Trophoblast cell (in vitro differentiated cells and primary cell): ENCODE data around the gene EIF4G3.
"Not testable (repeated sequence)": the region's sequence is repeated elsewhere in the genome, so short reads cannot be mapped to it uniquely, and the experiment has no call there.

Source experiments
- DNase-seq, 2 donors: peaks; one replicate each; pipeline ENCODE4 v3.0.0-alpha.2; 2016
- H2AFZ ChIP-seq: 2 replicates; pipeline ENCODE4 v1.6.1; 2013; ENCODE audit warnings: low read length, moderate library complexity, mild to moderate bottlenecking; ENCODE audit not compliant: insufficient read depth, poor library complexity
- H2AK5ac ChIP-seq: 2 replicates; pipeline ENCODE4 v1.6.1; 2013; ENCODE audit warnings: mild to moderate bottlenecking, low read length
- H2BK120ac ChIP-seq: 2 replicates; pipeline ENCODE4 v1.6.1; 2013; ENCODE audit warnings: low read length, mild to moderate bottlenecking, moderate library complexity; ENCODE audit not compliant: insufficient read depth, poor library complexity
- H2BK12ac ChIP-seq: 2 replicates; pipeline ENCODE4 v1.6.1; 2013; ENCODE audit warnings: mild to moderate bottlenecking, low read length, moderate library complexity
- H2BK5ac ChIP-seq: 2 replicates; pipeline ENCODE4 v1.6.1; 2013; ENCODE audit warnings: low read length, low read depth, moderate library complexity, mild to moderate bottlenecking; ENCODE audit not compliant: poor library complexity
- H3K14ac ChIP-seq: 2 replicates; pipeline ENCODE4 v1.6.1; 2013; ENCODE audit warnings: mild to moderate bottlenecking, low read length
- H3K18ac ChIP-seq: 2 replicates; pipeline ENCODE4 v1.6.1; 2013; ENCODE audit warnings: mild to moderate bottlenecking, low read length
- H3K23ac ChIP-seq: 2 replicates; pipeline ENCODE4 v1.6.1; 2013; ENCODE audit warnings: low read length
- H3K27ac ChIP-seq: 2 replicates; pipeline ENCODE4 v1.5.1; 2013; ENCODE audit warnings: low read depth, mild to moderate bottlenecking, inconsistent platforms, low read length, moderate library complexity
- H3K27me3 ChIP-seq: 2 replicates; pipeline ENCODE4 v1.6.1; 2013; ENCODE audit warnings: inconsistent platforms, mild to moderate bottlenecking, low read length, moderate library complexity; ENCODE audit not compliant: insufficient read depth
- H3K36me3 ChIP-seq, 2 experiments: 1 replicate in 1 of 2; 2 replicates in 1 of 2; pipeline ENCODE4 v1.6.1; 2013; ENCODE audit warnings: low read length in 2 of 2, mild to moderate bottlenecking in 2 of 2, moderate library complexity in 1 of 2; ENCODE audit not compliant: insufficient read depth in 2 of 2, control insufficient read depth in 1 of 2
- H3K4ac ChIP-seq: 2 replicates; pipeline ENCODE4 v1.6.1; 2013; ENCODE audit warnings: low read depth, mild to moderate bottlenecking, low read length, moderate library complexity
- H3K4me1 ChIP-seq, 2 experiments: 1 replicate in 1 of 2; 2 replicates in 1 of 2; pipeline ENCODE4 v1.6.1; 2013; ENCODE audit warnings: low read length in 2 of 2, mild to moderate bottlenecking in 2 of 2, moderate library complexity in 1 of 2; ENCODE audit not compliant: insufficient read depth in 2 of 2, control insufficient read depth in 1 of 2
- H3K4me2 ChIP-seq: 2 replicates; pipeline ENCODE4 v1.6.1; 2013; ENCODE audit warnings: inconsistent platforms, mild to moderate bottlenecking, low read length, moderate library complexity
- H3K4me3 ChIP-seq: 2 replicates; pipeline ENCODE4 v1.5.1; 2013; ENCODE audit warnings: mild to moderate bottlenecking, low read depth, low read length, inconsistent platforms
- H3K79me1 ChIP-seq: one replicate; pipeline ENCODE4 v1.6.1; 2013; ENCODE audit warnings: low read length
- H3K79me2 ChIP-seq: 2 replicates; pipeline ENCODE4 v1.6.1; 2013; ENCODE audit warnings: low read length, mild to moderate bottlenecking; ENCODE audit not compliant: control insufficient read depth, insufficient read depth, poor library complexity
- H3K9ac ChIP-seq: 2 replicates; pipeline ENCODE4 v1.6.1; 2013; ENCODE audit warnings: mild to moderate bottlenecking, low read length
- H3K9me3 ChIP-seq: 2 replicates; pipeline ENCODE4 v1.6.1; 2013; ENCODE audit warnings: low read depth, mild to moderate bottlenecking, control low read depth, inconsistent platforms, low read length; ENCODE audit not compliant: insufficient read depth
- H4K12ac ChIP-seq: 2 replicates; pipeline ENCODE4 v1.6.1; 2013; ENCODE audit warnings: low read depth, mild to moderate bottlenecking, low read length, moderate library complexity
- H4K8ac ChIP-seq: 2 replicates; pipeline ENCODE4 v1.6.1; 2013; ENCODE audit warnings: low read depth, mild to moderate bottlenecking, low read length, moderate library complexity
- H4K91ac ChIP-seq: one replicate; pipeline ENCODE4 v1.6.1; 2013; ENCODE audit warnings: low read depth, mild to moderate bottlenecking, low read length, moderate library complexity
- WGBS: extraction: QIAGEN DNeasy Blood & Tissue Kit; methylation state at CpG from one replicate; pipeline ENCODE4 v1.1.7; 2013; ENCODE audit warnings: missing lambda C conversion rate; ENCODE audit not compliant: insufficient read length, insufficient coverage; ENCODE audit errors: extremely low coverage; 5-methylcytosine and 5-hydroxymethylcytosine counted together

Gene EIF4G3

DNA sequence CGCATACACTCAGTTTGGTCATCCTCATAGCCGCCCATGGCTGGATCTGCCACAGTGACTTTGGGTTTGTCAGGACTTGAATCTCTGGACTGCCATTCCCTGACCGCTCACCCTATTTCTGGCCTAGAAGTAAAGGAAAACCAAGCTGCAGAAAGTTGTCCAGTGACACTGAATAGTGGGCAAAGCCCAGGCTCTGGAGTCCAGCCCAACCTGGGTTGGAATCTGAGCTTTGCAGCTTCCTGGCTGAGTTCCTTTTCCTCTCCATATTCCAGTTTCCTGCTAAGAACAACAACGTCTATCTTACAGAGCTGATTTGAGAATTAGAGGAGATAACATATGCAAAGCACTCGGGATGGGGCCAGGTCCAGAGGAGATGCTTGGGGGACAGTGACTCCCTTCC is 15.6 kb upstream of the EIF4G3 start:
- WGBS: no CpG with 5 or more reads among the region's 5 CpGs
- Histone ChIP-seq H3K23ac (no peak overlapping the region), H2BK5ac (no peak overlapping the region), H3K14ac (no peak overlapping the region), H3K79me1 (no peaks in the 10 kb centered on the region), H3K27me3 (peaks cover 4% of the 10 kb centered on the region), H2AK5ac (no peak overlapping the region), H4K91ac (no peak overlapping the region), H3K4me1 (no peaks in the 10 kb centered on the region), H2BK12ac (no peak overlapping the region), H3K4me3 (no peak overlapping the region), H3K4ac (no peak overlapping the region), H4K12ac (no peak overlapping the region), H3K4me2 (no peak overlapping the region), H2AFZ (no peak overlapping the region), H3K9ac (no peak overlapping the region), H3K9me3 (no peaks in the 10 kb centered on the region), H3K18ac (no peak overlapping the region), H4K8ac (no peak overlapping the region), H2BK120ac (no peak overlapping the region), H3K79me2 (no peaks in the 10 kb centered on the region), H3K36me3 (no peaks in the 10 kb centered on the region), H3K27ac (no peak overlapping the region)
- no peak for DNase-seq

DNA sequence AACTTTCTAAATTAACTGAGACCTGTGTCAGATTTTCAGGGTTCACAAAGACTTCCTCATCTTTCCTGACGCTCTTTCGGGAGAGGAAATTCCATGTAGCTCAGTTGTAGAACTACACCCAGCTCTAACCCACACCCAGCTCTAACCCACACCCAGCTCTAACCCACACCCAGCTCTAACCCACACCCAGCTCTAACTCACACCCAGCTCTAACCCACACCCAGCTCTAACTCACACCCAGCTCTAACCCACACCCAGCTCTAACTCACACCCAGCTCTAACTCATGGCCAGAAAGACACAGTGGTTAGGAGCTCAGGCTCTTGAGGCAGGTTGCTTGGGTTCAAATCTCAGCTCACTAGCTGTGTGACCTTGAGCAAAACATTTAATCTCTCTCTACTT is 14.1 kb upstream of the EIF4G3 start:
- not testable (repeated sequence) for H2BK120ac ChIP-seq, H3K4me1 ChIP-seq, H3K18ac ChIP-seq, H3K27ac ChIP-seq, H4K91ac ChIP-seq, H3K4me2 ChIP-seq, H3K9ac ChIP-seq, H3K79me1 ChIP-seq, H3K36me3 ChIP-seq, H4K8ac ChIP-seq, H4K12ac ChIP-seq, H3K4me3 ChIP-seq, H3K4ac ChIP-seq, H3K23ac ChIP-seq, H2BK5ac ChIP-seq, H3K9me3 ChIP-seq, H3K27me3 ChIP-seq, H2AK5ac ChIP-seq, H2BK12ac ChIP-seq, H2AFZ ChIP-seq, DNase-seq, H3K14ac ChIP-seq, H3K79me2 ChIP-seq
- WGBS: no CpG with 5 or more reads among the region's 2 CpGs

DNA sequence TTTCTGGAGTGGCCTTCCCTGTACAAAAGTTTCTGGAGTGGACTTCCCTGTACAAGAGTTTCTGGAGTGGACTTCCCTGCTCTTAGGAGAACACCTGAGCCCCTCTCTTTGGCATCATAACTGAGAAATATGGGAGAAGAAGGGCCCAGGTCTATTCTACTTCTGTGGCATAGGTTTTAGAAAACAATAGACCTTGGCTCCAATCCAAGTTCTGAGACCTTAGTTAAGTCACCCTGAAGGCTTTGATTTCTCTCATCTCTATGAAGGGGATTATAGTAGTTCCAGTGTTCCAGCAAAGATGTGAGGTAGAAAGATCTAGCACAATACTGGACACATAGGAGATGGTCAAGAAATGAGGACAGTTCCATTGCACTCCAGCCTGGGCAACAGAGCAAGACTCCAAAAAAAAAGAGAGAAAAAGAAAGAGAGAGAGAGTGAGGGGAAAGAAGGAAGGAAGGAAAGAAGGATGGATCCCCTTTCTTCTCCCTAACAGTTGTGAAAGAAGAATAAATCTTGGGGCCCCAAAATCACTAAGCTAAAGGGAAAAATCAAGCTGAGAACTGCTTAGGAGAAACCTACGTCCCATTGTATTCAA is 13.3 kb upstream of the EIF4G3 start:
- Histone ChIP-seq H3K4me1 (no peaks in the 10 kb centered on the region), H4K91ac (no peak overlapping the region), H2AK5ac (no peak overlapping the region), H3K4me2 (no peak overlapping the region), H3K79me1 (no peaks in the 10 kb centered on the region), H3K27ac (no peak overlapping the region), H3K4me3 (no peak overlapping the region), H2AFZ (no peak overlapping the region), H4K12ac (no peak overlapping the region), H3K36me3 (no peaks in the 10 kb centered on the region), H3K9ac (no peak overlapping the region), H3K23ac (no peak overlapping the region), H3K4ac (no peak overlapping the region), H3K14ac (no peak overlapping the region), H2BK120ac (no peak overlapping the region), H3K27me3 (peaks cover 4% of the 10 kb centered on the region), H2BK5ac (no peak overlapping the region), H3K9me3 (no peaks in the 10 kb centered on the region), H3K79me2 (no peaks in the 10 kb centered on the region), H4K8ac (no peak overlapping the region), H3K18ac (no peak overlapping the region), H2BK12ac (no peak overlapping the region)
- DNase-seq: no peak
- WGBS: no CpG with 5 or more reads among the region's 1 CpG

DNA sequence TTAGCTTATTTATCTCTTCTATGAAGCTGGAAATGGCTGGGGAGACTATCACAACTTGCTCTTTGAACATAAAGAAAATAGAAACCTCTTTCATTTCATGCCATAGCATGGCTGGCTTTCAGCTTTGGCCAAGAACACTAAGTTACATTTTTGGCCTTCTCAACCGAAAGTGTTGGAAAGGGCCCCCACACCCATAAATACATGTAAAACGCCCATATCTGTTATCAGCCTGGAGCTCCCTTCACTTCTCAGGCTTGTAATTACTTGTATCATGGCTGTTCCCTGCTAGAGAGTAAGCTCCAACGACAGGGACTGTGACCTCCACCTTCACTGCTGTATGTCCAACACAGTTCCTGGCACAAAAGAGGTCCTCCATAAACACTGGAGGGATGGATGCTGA is 12.7 kb upstream of the EIF4G3 start:
- DNase-seq: no peak
- H3K27ac ChIP-seq: no peak overlapping the region
- no CpG with 5 or more reads among the region's 3 CpGs for WGBS
- H3K9me3 ChIP-seq: no peaks in the 10 kb centered on the region
- no peaks in the 10 kb centered on the region for H3K79me1 ChIP-seq
- H2BK12ac ChIP-seq: no peak overlapping the region
- H3K4ac ChIP-seq: no peak overlapping the region
- H2BK120ac ChIP-seq: no peak overlapping the region
- no peaks in the 10 kb centered on the region for H3K4me1 ChIP-seq
- no peak overlapping the region for H3K23ac ChIP-seq
- H3K4me2 ChIP-seq: no peak overlapping the region
- H3K79me2 ChIP-seq: no peaks in the 10 kb centered on the region
- H3K36me3 ChIP-seq: no peaks in the 10 kb centered on the region
- H4K12ac ChIP-seq: no peak overlapping the region
- no peak overlapping the region for H4K8ac ChIP-seq
- H2AK5ac ChIP-seq: no peak overlapping the region
- no peak overlapping the region for H3K9ac ChIP-seq
- H2BK5ac ChIP-seq: no peak overlapping the region
- H3K18ac ChIP-seq: no peak overlapping the region
- H3K27me3 ChIP-seq: peaks cover 4% of the 10 kb centered on the region
- no peak overlapping the region for H3K4me3 ChIP-seq
- H2AFZ ChIP-seq: no peak overlapping the region
- no peak overlapping the region for H3K14ac ChIP-seq
- H4K91ac ChIP-seq: no peak overlapping the region
